Measurements from ENCODE around the gene SLC66A2.

Gene SLC66A2

DNA sequence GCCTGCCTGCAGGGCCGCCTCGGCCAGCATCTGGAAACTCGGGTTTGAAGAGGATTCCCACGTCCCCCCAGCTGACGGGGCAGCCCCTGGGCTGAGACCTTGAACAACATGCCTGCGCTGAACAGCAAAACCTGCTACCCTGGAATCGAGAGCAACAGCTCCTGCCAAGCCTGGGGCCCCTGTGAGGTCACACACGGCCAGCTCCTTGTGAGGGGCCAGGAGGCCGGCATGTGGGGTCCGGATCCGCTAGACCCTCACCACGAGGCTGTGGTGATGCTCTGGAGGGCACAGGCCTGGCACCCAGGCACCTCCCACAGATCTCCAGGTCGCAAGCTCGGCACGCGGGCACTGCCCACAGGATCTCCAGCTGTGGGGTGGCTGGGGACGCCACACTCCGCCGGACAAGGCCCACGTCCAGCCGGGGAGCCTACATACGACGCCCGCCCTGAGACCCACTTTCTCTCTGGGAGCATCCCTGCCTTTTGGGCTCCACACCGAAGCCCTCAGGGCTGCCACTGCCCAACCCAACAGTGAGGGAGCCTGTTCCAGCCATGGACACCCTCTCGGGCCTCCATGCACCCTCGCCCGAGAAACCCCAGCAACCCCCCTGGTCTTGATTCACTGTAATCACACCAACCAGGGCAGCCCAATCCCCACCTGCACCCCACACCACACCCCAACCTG lies 34.1 kb downstream of the SLC66A2 start:
- DNase-seq: peak; percentile 32

DNA sequence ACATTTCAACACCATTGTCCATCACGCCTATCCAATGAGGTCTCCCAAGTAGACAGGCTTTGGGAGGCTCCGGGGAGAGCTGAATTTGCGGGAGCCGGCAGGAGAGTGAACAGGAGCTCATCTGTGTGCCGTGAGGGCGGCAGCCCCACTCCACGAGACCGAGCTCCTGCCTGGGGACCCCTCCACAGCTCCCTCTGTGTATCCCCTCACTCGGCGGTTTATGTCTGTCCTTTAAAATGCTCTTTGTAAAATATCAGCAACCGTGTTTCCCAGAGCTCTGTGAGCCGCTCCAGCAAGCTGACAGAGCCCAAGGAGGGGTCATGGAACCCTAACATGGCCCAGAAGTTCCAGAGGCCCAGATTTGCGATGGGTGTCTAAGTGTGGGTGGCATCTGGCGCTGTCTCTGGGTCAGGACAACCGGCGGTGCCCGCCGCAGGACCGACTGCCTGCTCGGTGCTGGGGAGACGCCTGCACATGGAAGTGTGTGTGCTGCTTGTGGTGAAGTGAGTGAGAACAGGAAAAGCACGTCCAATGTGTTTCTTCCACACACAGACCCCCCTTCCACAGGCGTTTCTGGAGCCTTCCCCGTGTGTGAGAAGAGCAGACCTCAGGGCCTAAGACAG lies 34.8 kb downstream of the SLC66A2 start:
- DNase-seq: peak; percentile 29

- DNase-seq: peak; percentile 24
Observed at GRCh38 chr18:79916128-79916494, 35.3 kb downstream of the SLC66A2 start.

DNA sequence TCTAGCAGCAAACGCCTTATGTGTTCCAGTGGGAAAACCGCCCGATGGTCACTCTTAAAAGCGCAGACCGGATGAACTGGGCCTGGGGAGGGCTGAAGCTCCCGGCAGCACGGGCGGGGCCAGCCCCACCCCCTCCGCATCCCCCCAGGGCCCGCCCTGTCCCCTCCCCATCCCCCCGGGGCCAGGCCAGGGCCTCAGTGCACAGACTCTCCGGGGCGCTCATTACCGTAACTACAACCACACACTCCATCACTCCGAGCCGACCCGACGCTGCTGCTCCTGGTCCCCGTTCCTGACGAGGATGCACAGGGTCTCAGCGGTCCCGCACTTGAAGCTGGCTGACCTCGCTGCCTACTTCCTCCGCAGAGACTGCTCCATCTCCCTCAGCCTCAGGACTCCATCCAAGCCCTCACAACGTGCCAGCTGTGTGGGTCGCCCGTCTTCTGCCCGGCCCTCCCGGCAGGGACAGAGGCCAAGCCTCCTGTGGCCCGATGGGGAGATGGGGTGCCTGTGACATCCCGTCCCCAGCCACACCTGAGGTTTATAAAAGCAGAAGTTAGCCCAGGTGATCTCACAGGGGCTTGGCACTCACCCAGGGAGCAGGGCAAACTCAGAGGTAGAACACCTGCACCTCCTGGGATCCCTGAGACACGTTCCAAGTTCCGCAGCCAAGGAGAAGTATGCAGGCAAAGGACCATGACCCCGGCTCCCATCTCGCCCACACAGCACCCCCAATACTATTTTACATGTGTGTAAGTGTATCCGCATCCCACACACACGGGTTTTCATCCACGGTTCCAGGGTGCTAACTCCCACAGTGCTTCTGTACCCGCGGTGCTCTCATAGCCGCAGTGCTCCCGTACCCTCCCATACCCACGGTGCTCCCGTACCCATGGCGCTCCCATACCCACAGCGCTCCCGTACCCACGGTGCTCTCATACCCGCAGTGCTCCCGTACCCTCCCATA lies 36.0 kb downstream of the SLC66A2 start:
- peak; percentile 48 for DNase-seq

DNA sequence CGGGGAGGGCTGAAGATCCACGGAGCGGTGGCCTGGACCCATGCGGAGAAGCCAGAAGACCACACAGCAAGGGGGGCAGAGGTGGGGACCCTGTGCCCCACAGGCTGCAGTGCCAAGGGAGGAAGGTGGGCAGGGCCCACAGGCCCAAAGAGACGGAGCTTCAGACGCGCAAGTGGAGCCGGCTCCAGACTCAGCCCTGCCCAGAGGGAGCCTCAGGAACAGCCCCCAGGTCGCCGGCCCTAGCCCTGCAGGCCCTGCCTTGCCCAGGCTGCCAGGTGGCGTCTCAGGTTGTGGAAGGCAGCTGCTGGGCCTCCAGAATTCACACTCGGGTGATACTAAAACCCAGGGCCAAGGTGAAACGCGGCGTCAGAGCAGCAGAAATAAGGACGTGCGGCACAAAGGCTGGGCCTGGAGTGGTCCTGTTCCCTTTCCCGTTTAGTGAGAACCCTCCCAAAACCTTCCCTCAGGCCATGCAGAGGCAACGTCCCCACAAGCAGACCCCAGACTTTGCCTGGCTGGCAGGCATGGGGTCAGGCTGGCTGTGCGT lies 36.8 kb downstream of the SLC66A2 start:
- peak; percentile 45 for DNase-seq

DNA sequence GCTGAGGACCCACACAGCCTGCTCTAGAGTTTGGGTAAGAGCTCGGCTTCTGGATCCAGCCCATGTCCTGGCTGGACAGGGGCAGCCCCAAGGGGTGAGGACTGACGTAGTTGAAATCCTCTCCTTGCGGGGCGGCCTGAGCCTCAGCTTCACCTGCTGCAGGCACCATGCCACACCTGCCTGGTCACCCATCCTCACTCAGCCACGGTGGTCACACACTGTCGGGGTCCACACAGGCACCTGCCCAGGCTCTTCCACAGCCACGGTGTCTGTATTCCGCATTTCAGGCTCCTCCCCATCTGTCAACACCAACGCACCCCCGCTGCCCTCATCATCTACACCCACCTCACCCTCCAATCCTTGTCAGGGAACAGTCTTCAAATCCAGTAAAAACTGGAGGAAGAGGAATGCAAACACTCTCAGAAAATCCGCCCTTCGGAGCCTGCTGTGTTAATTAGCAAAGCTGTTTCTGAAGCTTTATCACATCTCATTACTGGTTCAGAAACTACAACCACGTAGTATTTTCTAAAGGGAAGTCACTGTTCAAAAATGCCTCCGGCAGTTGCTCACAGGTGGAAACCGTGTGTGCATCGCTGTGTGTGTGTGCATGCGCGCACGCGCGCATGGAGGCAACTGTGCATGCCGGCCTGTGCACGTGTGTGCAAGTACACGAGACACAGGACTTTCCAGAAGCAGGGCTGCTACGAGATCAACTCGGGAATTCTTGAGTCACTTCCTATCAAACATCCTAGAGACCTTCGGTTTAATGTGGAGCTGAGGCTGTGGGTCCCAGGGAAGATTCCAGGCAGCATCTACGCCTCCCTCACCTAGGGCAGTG lies 38.2 kb downstream of the SLC66A2 start:
- DNase-seq: peak; percentile 39

DNA sequence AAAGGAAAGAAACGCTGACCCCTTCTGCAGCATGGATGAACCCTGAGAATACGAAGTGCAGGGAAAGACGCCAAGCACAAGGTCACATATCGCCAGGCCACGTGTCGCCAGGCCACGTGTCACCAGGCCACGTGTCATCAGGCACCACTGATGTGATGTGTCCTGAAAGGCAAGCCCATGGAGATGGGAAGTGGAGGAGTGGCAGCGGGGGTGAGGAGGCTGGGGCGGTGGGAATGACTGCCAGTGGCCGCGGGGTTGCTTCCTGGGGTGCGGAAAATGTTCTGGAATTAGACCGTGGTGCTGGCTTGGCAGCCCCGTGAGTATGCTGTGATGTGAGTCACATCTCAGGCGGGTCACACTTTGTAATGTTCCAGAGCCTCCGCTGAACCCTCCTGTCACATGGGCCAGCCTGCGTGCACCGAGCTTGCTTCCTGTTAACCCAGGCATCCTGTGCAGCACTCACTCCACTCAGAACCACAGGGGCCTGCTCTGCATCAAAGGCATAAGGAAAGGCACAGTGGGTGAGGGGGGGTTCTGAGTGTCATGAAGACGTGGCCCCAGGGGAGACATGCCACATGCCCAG lies 39.0 kb downstream of the SLC66A2 start:
- peak; percentile 50 for DNase-seq

DNA sequence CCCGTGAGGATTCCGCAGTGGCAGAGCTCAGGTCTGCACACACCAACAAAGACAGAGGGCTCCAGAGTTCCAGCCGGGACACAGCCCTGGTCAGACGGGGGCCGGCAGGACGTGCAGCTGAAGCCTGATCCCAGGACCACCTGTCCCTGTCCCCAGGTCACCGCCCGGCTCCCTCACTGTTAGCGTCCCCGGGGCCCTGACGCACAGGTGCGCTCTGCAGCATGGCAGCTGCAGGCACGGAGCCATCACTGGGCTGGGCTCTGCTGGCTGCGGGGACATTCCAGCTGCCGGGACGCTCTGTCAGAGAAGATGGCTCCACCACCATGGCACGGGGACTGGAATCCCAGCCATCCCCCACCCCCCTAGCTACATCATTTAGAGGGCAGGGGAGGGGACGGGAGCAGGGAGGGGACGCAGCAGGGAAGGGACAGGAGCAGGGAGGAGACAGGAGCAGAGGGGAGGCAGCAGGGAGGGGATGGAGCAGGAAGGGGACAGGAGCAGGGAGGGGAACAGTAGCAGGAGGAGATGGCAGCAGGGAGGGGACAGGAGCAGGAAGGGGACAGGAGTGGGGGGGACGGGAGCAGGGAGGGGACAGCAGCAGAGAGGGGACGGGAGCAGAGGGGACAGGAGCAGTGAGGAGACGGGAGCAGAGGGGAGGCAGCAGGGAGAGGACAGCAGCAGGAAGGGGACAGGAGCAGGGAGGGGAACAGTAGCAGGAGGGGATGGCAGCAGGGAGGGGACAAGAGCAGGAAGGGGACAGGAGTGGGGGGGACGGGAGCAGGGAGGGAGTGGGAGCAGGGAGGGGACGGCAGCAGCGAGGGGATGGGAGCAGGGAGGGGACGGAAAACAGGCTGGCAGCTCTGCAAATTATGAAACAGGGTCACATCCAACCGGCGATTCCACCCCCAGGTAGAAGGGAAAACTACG lies 39.8 kb downstream of the SLC66A2 start:
- peak; percentile 58 for DNase-seq

DNA sequence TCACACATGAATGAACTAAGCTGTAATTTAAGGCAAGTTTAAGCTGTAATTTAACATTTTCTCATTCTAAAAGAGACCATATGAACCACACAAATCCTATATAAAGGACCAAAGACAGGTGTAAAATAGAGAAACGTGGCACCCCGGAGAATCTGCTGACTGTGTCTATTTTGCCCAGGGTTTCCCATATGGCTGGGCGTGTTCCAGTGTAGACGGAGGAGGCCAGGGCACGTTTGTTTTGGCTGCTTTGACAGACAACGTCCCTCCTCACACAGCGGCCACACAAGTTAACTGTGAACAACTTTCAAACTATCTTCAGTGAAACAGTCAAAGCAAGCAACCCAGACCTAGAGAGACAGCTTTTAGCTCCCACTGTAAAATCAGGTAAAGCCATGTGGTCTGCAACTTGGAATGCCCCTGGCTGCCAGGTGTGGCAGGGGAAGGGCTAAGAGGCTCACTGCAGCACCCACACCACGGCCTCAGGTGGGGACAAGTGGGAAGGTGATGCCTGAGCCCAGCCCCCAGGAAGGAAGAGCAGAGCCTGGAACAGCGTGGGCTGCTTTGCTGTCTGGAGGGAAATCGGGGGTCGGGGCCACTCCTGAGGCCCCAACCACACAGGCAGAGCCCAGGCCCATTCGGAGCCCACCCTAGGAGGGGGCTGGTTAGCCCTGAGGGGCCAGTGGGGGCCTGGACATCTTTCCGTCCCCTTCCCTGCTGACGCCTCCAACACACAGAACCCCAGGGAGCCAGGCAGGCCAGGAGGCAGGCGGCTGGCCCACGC lies 40.7 kb downstream of the SLC66A2 start:
- peak; percentile 23 for DNase-seq

DNA sequence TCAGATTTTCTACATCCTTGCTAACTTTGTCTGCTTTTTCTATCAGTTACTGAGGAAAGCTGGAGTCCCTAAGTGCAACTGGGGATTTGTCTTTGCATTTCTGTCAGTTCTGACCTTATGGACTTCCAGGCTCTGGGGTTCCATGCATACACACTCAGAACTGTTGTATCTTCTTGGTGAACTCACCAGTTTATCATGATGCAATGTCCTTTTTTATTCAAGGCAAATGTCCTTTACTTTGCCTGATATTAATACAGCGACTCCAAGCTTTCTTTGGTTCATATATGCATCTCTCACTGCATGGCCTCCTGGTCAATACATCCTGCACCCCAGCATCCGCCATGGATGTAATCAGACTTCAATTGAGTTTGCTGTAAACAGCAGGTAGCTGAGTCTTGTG lies 44.7 kb downstream of the SLC66A2 start:
- peak; percentile 4 for DNase-seq

DNA sequence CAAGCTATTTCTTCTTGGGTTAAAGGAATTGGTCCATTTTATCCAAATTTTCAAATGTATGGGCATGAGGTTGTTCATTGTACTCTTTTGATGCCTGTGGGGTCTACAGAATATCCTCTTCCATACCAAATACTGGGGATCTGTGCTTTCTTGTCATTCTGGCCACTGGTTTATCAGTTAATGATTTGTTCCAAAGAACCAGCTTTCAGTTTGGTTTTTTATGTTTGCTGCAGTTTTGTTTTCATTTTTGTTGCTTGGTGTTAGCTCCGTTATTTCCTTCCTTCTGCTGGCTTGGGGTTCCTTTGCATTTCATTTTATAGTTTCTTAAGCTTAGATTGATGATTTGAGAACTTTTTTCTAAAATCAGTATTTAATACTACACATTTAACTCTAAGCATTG lies 45.5 kb downstream of the SLC66A2 start:
- no peak for DNase-seq

DNA sequence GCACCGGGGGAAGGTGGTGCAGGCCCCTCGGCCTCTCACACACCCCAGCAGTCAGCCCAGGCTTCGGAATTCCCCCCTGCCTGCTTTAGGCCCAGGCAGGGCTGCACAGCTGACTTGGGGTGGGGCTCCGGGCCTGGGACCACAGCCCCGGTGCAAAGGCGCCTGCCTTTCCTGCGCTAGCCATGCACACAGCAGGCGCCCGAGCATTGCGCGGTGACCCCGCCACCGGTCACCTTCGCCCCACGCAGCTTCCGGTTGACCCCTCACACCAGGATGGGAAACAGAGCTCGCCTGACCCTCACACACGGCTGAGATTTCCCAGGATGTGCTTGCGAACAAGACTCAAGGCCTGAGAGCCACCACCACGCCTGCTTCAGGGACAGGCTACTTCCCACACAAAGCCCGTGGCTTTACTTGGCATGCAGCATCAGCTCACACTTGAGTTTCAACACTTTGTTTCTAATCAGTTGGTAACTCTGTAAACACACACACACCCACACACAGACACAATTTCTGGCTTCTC lies 46.0 kb downstream of the SLC66A2 start:
- DNase-seq: peak; percentile 49

GRCh38 chr18:79904357-79905147 lies 46.9 kb downstream of the SLC66A2 start:
- peak; percentile 45 for DNase-seq

GRCh38 chr18:79903787-79904356 lies 47.6 kb downstream of the SLC66A2 start:
- DNase-seq: peak; percentile 40

DNA sequence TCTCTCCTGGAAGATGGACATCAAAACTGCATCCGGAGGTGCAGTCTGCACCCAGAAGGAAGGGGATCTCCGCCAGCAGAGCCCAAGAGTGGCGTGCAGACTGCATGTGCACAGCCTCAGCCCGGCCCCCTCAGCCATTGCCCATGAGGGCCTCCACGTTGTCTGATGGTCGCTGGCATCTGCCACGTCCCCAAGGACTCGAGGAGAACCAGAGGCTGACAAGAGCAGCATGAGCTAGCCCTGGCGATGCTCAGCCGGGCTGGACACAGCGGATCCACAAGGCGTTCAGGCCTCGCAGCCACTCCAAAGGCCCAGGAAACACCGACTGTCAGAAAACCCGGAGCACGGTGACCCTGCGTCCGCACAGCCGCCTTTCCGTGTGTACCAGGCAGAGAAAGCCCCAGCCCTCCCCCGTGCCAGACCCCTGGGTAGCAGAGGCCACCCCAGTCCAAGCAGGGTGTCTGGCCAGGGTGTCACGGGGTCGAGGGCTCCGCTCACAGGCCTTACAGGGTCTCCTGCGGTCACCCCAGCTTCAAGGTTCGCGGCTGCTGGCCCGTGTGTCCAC lies 48.3 kb downstream of the SLC66A2 start:
- no peak for DNase-seq

DNA sequence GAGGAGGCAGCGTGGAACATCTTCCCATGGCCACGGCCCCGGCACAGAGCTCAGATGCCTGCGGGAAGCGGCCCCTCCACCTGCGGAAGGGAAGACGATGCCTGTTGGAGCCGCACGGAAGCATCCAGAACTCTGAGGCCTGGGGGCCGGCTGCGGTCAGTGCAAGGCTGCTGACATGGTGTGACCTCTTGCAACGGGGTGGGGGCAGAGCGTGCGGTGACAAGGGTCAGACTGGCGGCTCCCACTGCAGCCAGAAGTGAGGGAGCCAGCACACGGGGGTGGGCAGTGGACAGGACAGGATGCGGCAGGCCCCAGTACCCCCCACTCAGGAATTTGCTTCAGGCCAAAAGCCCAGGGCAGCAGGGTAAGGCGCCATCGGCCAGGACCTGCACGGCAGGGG lies 48.8 kb downstream of the SLC66A2 start:
- peak; percentile 52 for DNase-seq

DNA sequence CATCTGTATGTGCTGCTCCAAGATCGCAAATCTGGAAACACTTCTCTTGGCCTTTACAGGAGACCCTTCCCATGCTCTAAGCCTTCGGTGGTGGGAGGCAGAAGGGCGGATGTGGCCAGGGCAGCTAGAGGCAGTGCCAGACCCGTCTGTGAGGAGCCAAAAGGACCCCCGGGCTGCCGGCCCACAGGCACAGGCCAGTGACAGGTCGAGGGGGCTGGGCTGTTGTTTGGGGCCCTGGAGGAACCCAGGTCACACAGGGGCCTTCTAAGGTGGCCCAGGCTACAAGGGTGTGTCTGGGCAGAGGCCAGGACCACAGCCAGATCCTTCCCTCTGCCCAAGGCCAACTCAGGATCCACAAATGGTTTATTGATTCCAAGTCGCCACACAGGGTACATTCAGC lies 49.4 kb downstream of the SLC66A2 start:
- DNase-seq: peak; percentile 34

DNA sequence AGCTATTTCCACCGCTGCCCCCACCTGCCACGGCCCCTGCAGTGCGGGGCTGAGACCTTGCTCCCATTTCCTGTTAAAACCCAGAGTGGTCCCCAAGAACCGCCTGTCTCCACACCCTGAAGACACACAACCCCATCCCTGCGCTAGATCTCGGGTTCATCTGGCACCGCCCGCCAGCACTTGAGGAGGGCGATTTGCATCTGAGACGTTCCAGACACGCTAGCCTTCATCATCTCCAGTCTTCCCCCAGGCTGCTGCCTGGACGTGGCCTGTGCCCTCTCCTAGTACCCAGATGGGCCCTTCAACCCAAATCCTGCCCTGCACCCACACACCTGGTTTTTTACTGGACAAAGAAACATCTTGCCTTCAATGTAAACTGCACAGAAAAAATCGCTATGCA lies 49.8 kb downstream of the SLC66A2 start:
- DNase-seq: peak; percentile 31
